ENCODE data around the gene FOXO3. TPM values are rescaled to one million over a fixed set of nuclear protein-coding genes. Genes with fewer than 3 reads are reported as not detected.
A peak's percentile ranks its signal among the peaks of the same experiment; 100 is the strongest.

Gene FOXO3
- total and polyA plus RNA-seq, 2 of the 13 experiments (the other 11 are each of a cell fraction or from before 2014, with no cell fraction given) = 16.0 to 22.5 TPM

DNA sequence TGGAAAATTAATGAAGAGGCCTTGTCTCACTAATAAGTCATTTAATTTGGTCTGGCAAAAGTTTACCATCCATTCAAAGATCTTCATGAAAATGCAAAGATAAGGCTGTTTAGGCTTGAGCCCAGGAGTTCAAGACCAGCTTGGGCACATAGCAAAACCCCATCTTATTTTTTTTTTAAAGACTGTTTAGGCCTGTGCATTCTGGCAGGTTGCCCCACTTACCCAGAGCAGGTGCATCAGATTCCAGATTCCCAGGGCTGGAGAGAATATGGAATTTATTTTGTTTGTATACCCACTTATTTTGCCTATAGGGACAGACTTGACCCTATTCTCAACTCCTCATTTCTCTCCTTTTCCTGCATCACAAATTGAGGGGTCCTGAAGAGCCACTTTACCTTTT, 5.7 kb downstream of the FOXO3 start:
- Histone ChIP-seq H3K4me2 (ENCODE audit: low read depth, low read length) (peak overlapping the region; percentile 94; the same call in 1 of the 2 replicates), H3K4me3 (replicated peaks in 1 of 3; ENCODE audit: insufficient read depth in 1 of 3, low read depth in 2 of 3, low read length in 3 of 3) (no peak overlapping the region; a peak in 1 of 6 replicates), H3K27me3 (ENCODE audit: control insufficient read depth in 1 of 2, insufficient read depth in 2 of 2, low read length in 2 of 2) (no peaks in the 10 kb centered on the region; a peak in 1 of 5 replicates), H3K36me3 (replicated peaks in 1 of 2; ENCODE audit: control insufficient read depth in 1 of 2, insufficient read depth in 2 of 2, low read length in 2 of 2) (peaks cover 16 to 51% of the 10 kb centered on the region in 2 experiments), H3K79me2 (ENCODE audit: insufficient read depth, low read length) (peaks cover 96% of the 10 kb centered on the region), H2AFZ (ENCODE audit: low read length) (no peak overlapping the region), H4K20me1 (ENCODE audit: insufficient read depth, low read length) (peaks cover 54% of the 10 kb centered on the region), H3K4me1 (ENCODE audit: insufficient read depth, low read length) (peaks cover 51% of the 10 kb centered on the region), H3K27ac (ENCODE audit: extremely low read length, insufficient read depth, low read length) (peak overlapping the region; percentile 53), H3K9me3 (ENCODE audit: low read length) (no peaks in the 10 kb centered on the region), H3K9ac (ENCODE audit: insufficient read depth, low read depth, low read length) (no peak overlapping the region)
- ATAC-seq (no peak), FAIRE-seq (no peak), DNase-seq (ENCODE audit: low spot score) (no peak)
- CTCF ChIA-PET (ENCODE audit: low intra/inter-chr PET ratio, low total read pairs) = no interaction called here
- intact Hi-C loops (cut with micrococcal nuclease; ENCODE audit: unreplicated experiment) = loop anchor here (10.0 kb wide), 1 partner anchor 148 kb away; no protein-coding TSS in a partner anchor
- TF ChIP-seq NR2F2 (IDR thresholded peaks at IDR 0.05; ENCODE audit: borderline replicate concordance, low read depth) (no peak), ZNF317 (CRISPR knock-in tag; IDR thresholded peaks at IDR 0.05) (0 out of 2 replicates have a peak, but pooled peaks have one; percentile 8), KMT2B (CRISPR knock-in tag; IDR thresholded peaks at IDR 0.05) (no peak), ZNF644 (CRISPR knock-in tag; IDR thresholded peaks at IDR 0.05; ENCODE audit: low read depth) (no peak), ZBTB20 (CRISPR knock-in tag; IDR thresholded peaks at IDR 0.05; ENCODE audit: borderline replicate concordance, low read depth) (no peak), MAFF (IDR thresholded peaks at IDR 0.05; ENCODE audit: low read depth, low read length) (no peak), ZBTB7A (CRISPR knock-in tag; IDR thresholded peaks at IDR 0.05) (no peak), MEF2D (CRISPR knock-in tag; IDR thresholded peaks at IDR 0.05) (no peak), NPAS2 (CRISPR knock-in tag; IDR thresholded peaks at IDR 0.05; ENCODE audit: borderline replicate concordance) (no peak), FOXA3 (CRISPR knock-in tag; IDR thresholded peaks at IDR 0.05) (no peak), MAF1 (CRISPR knock-in tag; IDR thresholded peaks at IDR 0.05; ENCODE audit: borderline replicate concordance) (no peak), FOXJ3 (CRISPR knock-in tag; IDR thresholded peaks at IDR 0.05; ENCODE audit: borderline replicate concordance) (0 out of 2 replicates have a peak, but pooled peaks have one; percentile 3), ZBTB21 (CRISPR knock-in tag; IDR thresholded peaks at IDR 0.05) (no peak)
- TF ChIP-seq, protein P1, sequence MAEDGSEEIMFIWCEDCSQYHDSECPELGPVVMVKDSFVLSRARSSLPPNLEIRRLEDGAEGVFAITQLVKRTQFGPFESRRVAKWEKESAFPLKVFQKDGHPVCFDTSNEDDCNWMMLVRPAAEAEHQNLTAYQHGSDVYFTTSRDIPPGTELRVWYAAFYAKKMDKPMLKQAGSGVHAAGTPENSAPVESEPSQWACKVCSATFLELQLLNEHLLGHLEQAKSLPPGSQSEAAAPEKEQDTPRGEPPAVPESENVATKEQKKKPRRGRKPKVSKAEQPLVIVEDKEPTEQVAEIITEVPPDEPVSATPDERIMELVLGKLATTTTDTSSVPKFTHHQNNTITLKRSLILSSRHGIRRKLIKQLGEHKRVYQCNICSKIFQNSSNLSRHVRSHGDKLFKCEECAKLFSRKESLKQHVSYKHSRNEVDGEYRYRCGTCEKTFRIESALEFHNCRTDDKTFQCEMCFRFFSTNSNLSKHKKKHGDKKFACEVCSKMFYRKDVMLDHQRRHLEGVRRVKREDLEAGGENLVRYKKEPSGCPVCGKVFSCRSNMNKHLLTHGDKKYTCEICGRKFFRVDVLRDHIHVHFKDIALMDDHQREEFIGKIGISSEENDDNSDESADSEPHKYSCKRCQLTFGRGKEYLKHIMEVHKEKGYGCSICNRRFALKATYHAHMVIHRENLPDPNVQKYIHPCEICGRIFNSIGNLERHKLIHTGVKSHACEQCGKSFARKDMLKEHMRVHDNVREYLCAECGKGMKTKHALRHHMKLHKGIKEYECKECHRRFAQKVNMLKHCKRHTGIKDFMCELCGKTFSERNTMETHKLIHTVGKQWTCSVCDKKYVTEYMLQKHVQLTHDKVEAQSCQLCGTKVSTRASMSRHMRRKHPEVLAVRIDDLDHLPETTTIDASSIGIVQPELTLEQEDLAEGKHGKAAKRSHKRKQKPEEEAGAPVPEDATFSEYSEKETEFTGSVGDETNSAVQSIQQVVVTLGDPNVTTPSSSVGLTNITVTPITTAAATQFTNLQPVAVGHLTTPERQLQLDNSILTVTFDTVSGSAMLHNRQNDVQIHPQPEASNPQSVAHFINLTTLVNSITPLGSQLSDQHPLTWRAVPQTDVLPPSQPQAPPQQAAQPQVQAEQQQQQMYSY (CRISPR knock-in tag; IDR thresholded peaks at IDR 0.05) = no peak
- POLR2A ChIA-PET = interaction anchor here (0.8 kb wide), 1 partner anchor 197 kb away, joined by 3 read pairs; no protein-coding TSS in a partner anchor
- in situ Hi-C loops (cut with HindIII; ENCODE audit: extremely low pct_ligation_motif_present, low pct_unique_long_range_greater_than_20kb) = no loop called here
- BruUV-seq (replicated peaks) = no TSS peak
